ENCODE data around the gene MOB3A.

The MOB3A gene

DNA sequence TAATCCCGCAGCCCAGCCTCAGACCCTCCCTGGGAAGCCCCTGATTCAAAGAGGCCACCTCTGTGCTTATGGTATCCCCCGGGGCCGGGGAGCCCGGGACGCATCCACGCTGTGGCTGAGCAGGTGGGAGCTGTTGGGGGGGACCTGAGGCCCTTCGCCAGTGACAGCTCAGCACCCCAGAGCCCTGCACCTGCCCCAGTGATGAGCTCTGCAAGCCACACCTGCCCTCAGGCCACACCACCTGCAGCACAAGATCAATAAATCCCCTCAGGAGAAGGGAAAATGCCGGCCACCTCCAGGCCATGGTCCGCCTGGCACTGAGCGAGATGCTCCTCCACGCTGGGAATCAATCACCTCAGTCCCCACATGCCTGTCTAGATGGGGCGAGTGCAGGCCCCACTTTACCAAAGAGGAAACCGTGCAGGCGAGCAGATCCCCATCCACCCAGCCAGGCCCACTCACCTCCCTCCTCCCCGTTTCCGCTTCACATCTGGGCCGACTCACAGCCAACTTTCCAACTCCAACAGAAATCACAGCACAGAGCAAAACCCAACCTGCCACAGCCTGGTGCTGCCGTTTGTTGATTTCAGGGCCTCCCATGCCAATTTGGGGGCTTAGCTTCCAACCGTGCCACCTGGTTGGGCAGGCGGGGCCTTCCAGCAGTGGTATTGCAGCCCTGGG is 12.8 kb downstream of the MOB3A start:
- Histone ChIP-seq H3K23ac (ENCODE audit: low read depth, low read length, poor library complexity) (no peak overlapping the region), H4K91ac (ENCODE audit: low read depth, low read length, poor library complexity) (no peak overlapping the region), H3K14ac (ENCODE audit: low read length) (no peak overlapping the region), H3K4me3 (ENCODE audit: low read length in 2 of 2) (no peak overlapping the region), H2AK5ac (ENCODE audit: low read depth, low read length) (no peak overlapping the region), H3K4me1 (ENCODE audit: control insufficient read depth in 2 of 2, insufficient read depth in 1 of 2, low read depth in 1 of 2, low read length in 2 of 2) (no peaks in the 10 kb centered on the region), H2BK5ac (ENCODE audit: low read length) (no peak overlapping the region), H3K4me2 (ENCODE audit: insufficient read depth, low read length, poor library complexity, severe bottlenecking) (no peak overlapping the region), H3K27me3 (ENCODE audit: control insufficient read depth in 3 of 3, insufficient read depth in 3 of 3, low read depth in 1 of 3, low read length in 3 of 3) (no peaks in the 10 kb centered on the region), H2BK12ac (ENCODE audit: low read length) (no peak overlapping the region), H4K8ac (ENCODE audit: low read depth, low read length) (no peak overlapping the region), H3K18ac (ENCODE audit: low read length) (no peak overlapping the region), H3K4ac (ENCODE audit: low read length) (no peak overlapping the region), H3K27ac (replicated peaks; ENCODE audit: low read length) (no peak overlapping the region), H2BK120ac (ENCODE audit: low read depth, low read length) (peak overlapping the region; percentile 91), H3K79me1 (ENCODE audit: low read depth, low read length) (peaks cover 13% of the 10 kb centered on the region), H3K9me3 (replicated peaks in 1 of 2; ENCODE audit: control insufficient read depth in 2 of 2, insufficient read depth in 1 of 2, low read depth in 1 of 2, low read length in 2 of 2) (no peaks in the 10 kb centered on the region), H3K36me3 (replicated peaks in 1 of 2; ENCODE audit: control insufficient read depth in 2 of 2, insufficient read depth in 2 of 2, low read length in 2 of 2) (peaks cover 9 to 56% of the 10 kb centered on the region in 2 donors), H2AFZ (ENCODE audit: low read length) (no peak overlapping the region), H3K9ac (ENCODE audit: low read depth, low read length, poor library complexity) (peak overlapping the region; percentile 77), H2BK15ac (ENCODE audit: low read length) (no peak overlapping the region)
- WGBS, 2 donors (ENCODE audit: extremely low coverage in 2 of 2, insufficient read length in 2 of 2, insufficient replicate concordance in 1 of 2) = no CpG with 5 or more reads among the region's 20 CpGs
- no peak for DNase-seq (ENCODE audit: low spot score)

DNA sequence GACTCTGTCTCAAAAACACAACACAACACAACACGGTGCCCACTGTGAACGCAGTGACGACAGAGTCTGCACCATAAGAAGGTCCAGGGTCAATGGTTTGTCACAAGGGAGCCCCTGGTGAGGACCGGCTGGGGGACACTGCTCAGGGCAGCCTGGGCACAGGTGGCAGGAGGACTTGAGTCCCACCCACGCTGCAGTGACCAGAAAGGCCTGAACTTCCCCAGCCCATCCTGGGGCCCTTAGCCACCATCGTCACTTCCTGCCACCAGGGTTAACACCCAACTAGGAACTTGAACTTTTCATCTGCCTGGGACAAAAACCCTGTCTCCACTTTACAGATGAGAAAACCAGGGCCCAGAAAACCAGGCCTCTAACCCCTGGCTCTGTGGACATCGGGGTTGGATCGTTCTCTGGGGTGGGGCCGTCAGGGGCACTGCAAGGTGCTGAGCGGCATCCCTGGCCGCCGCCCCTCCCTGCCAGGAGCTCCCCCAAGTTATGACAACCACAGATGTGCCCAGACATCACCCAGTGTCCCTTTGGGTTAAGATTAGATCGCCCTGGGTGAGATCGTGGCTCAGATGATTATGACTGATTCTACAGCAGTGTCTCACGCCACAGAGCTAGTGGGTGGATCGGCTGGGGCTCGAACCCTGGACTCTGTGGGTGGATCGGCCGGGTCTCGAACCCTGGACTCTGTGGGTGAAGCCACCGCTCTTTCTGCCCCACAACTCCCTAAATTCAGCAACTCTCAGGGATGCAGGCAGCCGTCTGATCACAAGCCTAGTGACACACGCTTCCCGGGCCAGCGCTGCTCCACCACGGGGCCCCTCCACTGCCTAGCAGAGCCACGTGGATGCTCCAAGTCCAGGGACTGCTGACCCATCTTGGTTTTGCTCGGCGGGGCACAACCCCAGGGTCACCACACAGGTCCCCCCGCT is 14.0 kb downstream of the MOB3A start:
- no peak overlapping the region for H2BK15ac ChIP-seq (ENCODE audit: low read length)
- peak overlapping the region; percentile 82 for H3K14ac ChIP-seq (ENCODE audit: low read length)
- no peak overlapping the region for H3K9ac ChIP-seq (ENCODE audit: low read depth, low read length, poor library complexity)
- peak overlapping the region; percentile 41 for H2BK12ac ChIP-seq (ENCODE audit: low read length)
- no peaks in the 10 kb centered on the region for H3K27me3 ChIP-seq (ENCODE audit: control insufficient read depth in 3 of 3, insufficient read depth in 3 of 3, low read depth in 1 of 3, low read length in 3 of 3)
- H3K4me2 ChIP-seq (ENCODE audit: insufficient read depth, low read length, poor library complexity, severe bottlenecking) = no peak overlapping the region
- H3K36me3 ChIP-seq (replicated peaks in 1 of 2; ENCODE audit: control insufficient read depth in 2 of 2, insufficient read depth in 2 of 2, low read length in 2 of 2) = peaks cover 17 to 68% of the 10 kb centered on the region in 2 donors
- no peak overlapping the region for H3K4ac ChIP-seq (ENCODE audit: low read length)
- no peak overlapping the region for H3K27ac ChIP-seq (replicated peaks; ENCODE audit: low read length)
- peak overlapping the region; percentile 43 for H3K23ac ChIP-seq (ENCODE audit: low read depth, low read length, poor library complexity)
- H3K4me1 ChIP-seq (ENCODE audit: control insufficient read depth in 2 of 2, insufficient read depth in 1 of 2, low read depth in 1 of 2, low read length in 2 of 2) = no peaks in the 10 kb centered on the region
- no peaks in the 10 kb centered on the region for H3K9me3 ChIP-seq (replicated peaks in 1 of 2; ENCODE audit: control insufficient read depth in 2 of 2, insufficient read depth in 1 of 2, low read depth in 1 of 2, low read length in 2 of 2)
- H2AK5ac ChIP-seq (ENCODE audit: low read depth, low read length) = no peak overlapping the region
- DNase-seq (ENCODE audit: low spot score) = no peak
- no peak overlapping the region for H3K18ac ChIP-seq (ENCODE audit: low read length)
- no CpG with 5 or more reads among the region's 30 CpGs for WGBS, 2 donors (ENCODE audit: extremely low coverage in 2 of 2, insufficient read length in 2 of 2, insufficient replicate concordance in 1 of 2)
- no peak overlapping the region for H3K4me3 ChIP-seq (ENCODE audit: low read length in 2 of 2)
- no peak overlapping the region for H2BK120ac ChIP-seq (ENCODE audit: low read depth, low read length)
- H2BK5ac ChIP-seq (ENCODE audit: low read length) = peak overlapping the region; percentile 22
- H4K8ac ChIP-seq (ENCODE audit: low read depth, low read length) = no peak overlapping the region
- no peak overlapping the region for H4K91ac ChIP-seq (ENCODE audit: low read depth, low read length, poor library complexity)
- H3K79me1 ChIP-seq (ENCODE audit: low read depth, low read length) = peaks cover 7% of the 10 kb centered on the region
- H2AFZ ChIP-seq (ENCODE audit: low read length) = no peak overlapping the region

DNA sequence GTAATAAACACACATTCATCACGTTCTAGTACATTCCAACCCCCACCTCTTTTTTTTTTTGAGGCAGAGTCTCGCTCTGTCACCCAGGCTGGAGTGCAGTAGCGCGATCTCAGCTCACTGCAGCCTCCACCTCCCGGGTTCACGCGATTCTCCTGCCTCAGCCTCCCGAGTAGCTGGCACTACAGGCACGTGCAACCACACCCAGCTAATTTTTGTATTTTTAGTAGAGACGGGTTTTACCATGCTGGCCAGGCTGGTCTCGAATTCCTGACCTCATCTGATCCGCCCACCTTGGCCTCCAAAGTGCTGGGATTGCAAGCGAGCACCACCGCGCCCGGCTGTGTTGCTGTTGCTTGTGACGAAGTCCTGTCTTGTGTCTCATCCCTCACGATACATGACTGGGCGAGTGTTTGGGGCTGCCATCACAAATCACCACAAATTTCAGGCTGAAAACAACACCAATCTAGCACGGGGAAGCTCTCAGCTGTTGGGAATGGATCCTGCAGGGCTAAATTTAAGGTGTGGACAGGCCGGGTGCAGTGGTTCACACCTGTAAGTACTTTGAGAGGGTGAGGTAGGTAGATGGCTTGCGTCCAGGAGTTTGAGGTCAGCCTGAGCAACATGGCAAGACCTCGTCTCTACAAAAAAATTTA is 15.7 kb downstream of the MOB3A start:
- no peak overlapping the region for H2BK12ac ChIP-seq (ENCODE audit: low read length)
- H2BK15ac ChIP-seq (ENCODE audit: low read length) = no peak overlapping the region
- no peak overlapping the region for H3K4ac ChIP-seq (ENCODE audit: low read length)
- no peak for DNase-seq (ENCODE audit: low spot score)
- H3K79me1 ChIP-seq (ENCODE audit: low read depth, low read length) = peaks cover 7% of the 10 kb centered on the region
- H2AFZ ChIP-seq (ENCODE audit: low read length) = no peak overlapping the region
- no peaks in the 10 kb centered on the region for H3K27me3 ChIP-seq (ENCODE audit: control insufficient read depth in 3 of 3, insufficient read depth in 3 of 3, low read depth in 1 of 3, low read length in 3 of 3)
- no peak overlapping the region for H2AK5ac ChIP-seq (ENCODE audit: low read depth, low read length)
- H2BK5ac ChIP-seq (ENCODE audit: low read length) = no peak overlapping the region
- peaks cover 0 to 2% of the 10 kb centered on the region in 2 donors for H3K9me3 ChIP-seq (replicated peaks in 1 of 2; ENCODE audit: control insufficient read depth in 2 of 2, insufficient read depth in 1 of 2, low read depth in 1 of 2, low read length in 2 of 2)
- no peak overlapping the region for H3K4me3 ChIP-seq (ENCODE audit: low read length in 2 of 2)
- H4K91ac ChIP-seq (ENCODE audit: low read depth, low read length, poor library complexity) = no peak overlapping the region
- no peaks in the 10 kb centered on the region for H3K4me1 ChIP-seq (ENCODE audit: control insufficient read depth in 2 of 2, insufficient read depth in 1 of 2, low read depth in 1 of 2, low read length in 2 of 2)
- H2BK120ac ChIP-seq (ENCODE audit: low read depth, low read length) = no peak overlapping the region
- H3K23ac ChIP-seq (ENCODE audit: low read depth, low read length, poor library complexity) = no peak overlapping the region
- H3K27ac ChIP-seq (replicated peaks; ENCODE audit: low read length) = no peak overlapping the region
- no CpG with 5 or more reads among the region's 23 CpGs for WGBS, 2 donors (ENCODE audit: extremely low coverage in 2 of 2, insufficient read length in 2 of 2, insufficient replicate concordance in 1 of 2)
- H3K36me3 ChIP-seq (replicated peaks in 1 of 2; ENCODE audit: control insufficient read depth in 2 of 2, insufficient read depth in 2 of 2, low read length in 2 of 2) = peaks cover 25 to 83% of the 10 kb centered on the region in 2 donors
- H3K14ac ChIP-seq (ENCODE audit: low read length) = no peak overlapping the region
- H3K4me2 ChIP-seq (ENCODE audit: insufficient read depth, low read length, poor library complexity, severe bottlenecking) = no peak overlapping the region
- no peak overlapping the region for H3K18ac ChIP-seq (ENCODE audit: low read length)
- H3K9ac ChIP-seq (ENCODE audit: low read depth, low read length, poor library complexity) = no peak overlapping the region
- no peak overlapping the region for H4K8ac ChIP-seq (ENCODE audit: low read depth, low read length)

Data from neuronal stem cell (in vitro differentiated cells).